ENCODE results near the gene NR6A1.

NR6A1 gene

DNA sequence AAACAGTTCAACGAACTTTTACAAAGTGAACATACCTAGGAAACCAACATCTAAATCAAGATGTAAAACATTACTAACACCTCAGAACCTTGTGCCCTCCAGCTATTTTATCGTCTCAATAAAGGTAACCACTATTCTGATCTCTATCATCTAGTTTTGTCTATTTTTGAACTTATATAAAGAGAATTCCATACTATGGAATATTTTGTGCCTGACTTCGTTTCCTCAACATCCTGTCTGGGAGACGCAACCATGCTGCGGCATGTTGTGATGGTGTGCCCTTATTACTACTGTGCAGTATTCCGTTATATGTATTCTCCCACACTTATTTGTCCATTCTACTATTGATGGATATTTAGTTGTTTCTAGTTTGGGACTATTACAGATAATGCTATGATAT lies 99.2 kb downstream of the NR6A1 start:
- no peak for TF ChIP-seq CTCF (IDR thresholded peaks at IDR 0.05; ENCODE audit: extremely low read depth, insufficient read depth, missing control alignments)
- in situ Hi-C loops (cut with MboI; ENCODE audit: low pct_unique_long_range_greater_than_20kb, low sequenced_read_pairs, unreplicated experiment), result no loop called here

DNA sequence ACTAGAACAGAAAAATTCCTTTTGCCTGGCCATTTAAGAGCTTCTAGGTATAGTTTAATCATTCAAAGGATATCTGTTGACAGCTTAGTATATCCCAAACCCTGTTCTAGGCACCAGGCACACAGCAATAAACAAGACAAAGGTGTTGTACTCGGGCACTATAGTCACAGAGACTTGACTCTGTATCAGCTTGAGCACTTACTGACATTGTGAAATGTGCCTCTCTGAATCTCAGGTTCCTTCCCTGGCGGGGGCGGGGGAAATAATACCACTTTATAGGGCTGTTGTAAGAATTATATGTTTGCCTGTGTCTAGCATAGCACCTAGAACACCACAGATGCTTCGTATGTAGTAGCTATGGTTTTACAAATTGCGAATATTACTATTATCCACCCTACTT lies 104.5 kb downstream of the NR6A1 start:
- DNase-seq (ENCODE audit: low spot score), result no peak
- no peak for TF ChIP-seq CTCF (IDR thresholded peaks at IDR 0.05; ENCODE audit: extremely low read depth, insufficient read depth, missing control alignments)
- in situ Hi-C loops (cut with MboI; ENCODE audit: low pct_unique_long_range_greater_than_20kb, low sequenced_read_pairs, unreplicated experiment), result no loop called here

More for the DNA sequence above, 99.2 kb downstream of the NR6A1 start:
- DNase-seq (ENCODE audit: low spot score), result no peak

GRCh38 chr9:124665391-124666058 lies 105.6 kb downstream of the NR6A1 start:
- TF ChIP-seq CTCF (IDR thresholded peaks at IDR 0.05; ENCODE audit: extremely low read depth, insufficient read depth, missing control alignments), result no peak
- DNase-seq (ENCODE audit: low spot score), result no peak
- in situ Hi-C loops (cut with MboI; ENCODE audit: low pct_unique_long_range_greater_than_20kb, low sequenced_read_pairs, unreplicated experiment), result no loop called here

GRCh38 chr9:124664143-124664542 lies 107.0 kb downstream of the NR6A1 start:
- no peak for DNase-seq (ENCODE audit: low spot score)
- no peak for TF ChIP-seq CTCF (IDR thresholded peaks at IDR 0.05; ENCODE audit: extremely low read depth, insufficient read depth, missing control alignments)
- in situ Hi-C loops (cut with MboI; ENCODE audit: low pct_unique_long_range_greater_than_20kb, low sequenced_read_pairs, unreplicated experiment), result no loop called here

DNA sequence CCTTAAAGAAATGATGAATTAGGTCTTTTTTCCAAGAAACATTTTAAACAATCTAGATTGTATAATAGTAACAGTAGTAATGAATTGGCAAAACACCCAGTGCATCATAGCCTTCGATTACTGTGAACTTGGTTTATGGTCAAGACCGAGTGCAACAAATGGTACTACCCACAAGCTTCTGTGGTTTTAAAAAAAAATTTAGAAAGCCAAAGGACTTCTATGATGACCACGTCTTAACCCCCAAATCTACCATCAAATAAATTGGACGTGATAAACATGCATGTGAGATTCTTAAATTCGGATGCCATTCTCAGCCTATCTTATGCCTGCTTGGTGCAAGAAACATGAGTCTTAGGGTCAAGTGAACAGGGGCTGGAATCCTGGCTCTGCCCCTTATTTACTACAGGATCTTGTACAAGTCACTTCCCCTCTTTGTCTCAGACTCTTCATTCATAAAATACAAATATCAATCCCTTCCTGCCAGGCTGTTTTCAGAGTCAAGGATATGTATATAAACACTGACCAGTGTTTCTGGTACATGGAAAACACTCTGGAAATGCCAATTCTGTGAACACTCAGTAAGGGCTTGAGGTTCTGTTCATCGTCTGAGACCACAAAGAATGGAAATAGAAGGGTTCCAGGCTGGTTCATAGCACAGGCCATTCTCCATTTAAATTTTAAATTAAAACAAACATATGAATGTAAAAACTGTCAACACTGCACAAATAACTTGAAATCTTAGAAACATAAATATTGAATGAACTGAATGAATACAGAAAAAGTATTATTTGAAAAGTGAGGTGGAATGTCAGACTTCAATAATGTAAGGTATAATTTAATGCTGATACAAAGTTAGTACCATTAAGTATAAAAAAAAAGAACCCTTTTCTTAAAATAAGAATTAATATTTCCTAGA lies 107.8 kb downstream of the NR6A1 start:
- no peak for TF ChIP-seq CTCF (IDR thresholded peaks at IDR 0.05; ENCODE audit: extremely low read depth, insufficient read depth, missing control alignments)
- in situ Hi-C loops (cut with MboI; ENCODE audit: low pct_unique_long_range_greater_than_20kb, low sequenced_read_pairs, unreplicated experiment), result no loop called here
- DNase-seq (ENCODE audit: low spot score), result no peak

DNA sequence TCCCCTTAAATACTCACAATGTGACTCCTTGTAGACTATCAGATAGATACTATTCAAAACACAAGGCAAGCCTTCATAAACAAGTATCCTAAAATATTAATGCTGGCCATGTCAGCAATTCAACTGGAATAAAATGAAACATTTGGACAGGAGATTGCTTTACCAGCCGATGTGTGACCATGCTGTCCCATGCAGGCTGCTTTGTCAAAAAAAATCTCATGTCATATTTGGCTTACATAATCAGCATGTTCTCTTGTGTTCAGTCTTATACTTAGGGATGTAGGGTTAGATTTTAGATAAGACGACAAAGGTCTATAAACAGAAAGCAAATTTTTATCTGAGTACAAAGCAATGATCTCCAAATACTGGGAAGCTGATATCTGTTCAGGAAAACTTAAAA lies 108.5 kb downstream of the NR6A1 start:
- in situ Hi-C loops (cut with MboI; ENCODE audit: low pct_unique_long_range_greater_than_20kb, low sequenced_read_pairs, unreplicated experiment), result no loop called here
- TF ChIP-seq CTCF (IDR thresholded peaks at IDR 0.05; ENCODE audit: extremely low read depth, insufficient read depth, missing control alignments), result no peak

More for the DNA sequence above, 108.5 kb downstream of the NR6A1 start:
- DNase-seq (ENCODE audit: low spot score), result no peak

Data from GM13977 (cell line).